GM12892 (cell line): ENCODE data around the gene SCAMP1.

Experiments
- DNase-seq: peaks from one replicate; pipeline ENCODE4 v3.0.0; 2011; ENCODE audit not compliant: insufficient read length
- FAIRE-seq: peaks from 2 replicates; lab custom pipeline; 2011; peaks lifted over from hg19 to GRCh38; lab: Jason Lieb, UNC
- POLR2A ChIP-seq: IDR thresholded peaks from 2 replicates; pipeline ENCODE4 v1.6.1; 2011; ENCODE audit warnings: low read depth, low read length, control low read depth
- POLR2AphosphoS5 ChIP-seq: IDR thresholded peaks from 2 replicates; pipeline ENCODE4 v1.6.1; 2011; ENCODE audit warnings: low read depth, low read length, control low read depth
- TAF1 ChIP-seq: IDR thresholded peaks from 2 replicates; pipeline ENCODE4 v1.6.1; 2011; ENCODE audit warnings: low read depth, mild to moderate bottlenecking, control low read depth, low read length, borderline replicate concordance

The SCAMP1 gene

GRCh38 chr5:78483809-78484521 is 123.5 kb downstream of the SCAMP1 start:
- DNase-seq = no peak
- FAIRE-seq = peak; percentile 95
- no peak for TF ChIP-seq POLR2AphosphoS5
- no peak for TF ChIP-seq TAF1
- TF ChIP-seq POLR2A = no peak

GRCh38 chr5:78486218-78486617 is 125.8 kb downstream of the SCAMP1 start:
- no peak for DNase-seq

GRCh38 chr5:78487846-78488245 is 127.4 kb downstream of the SCAMP1 start:
- FAIRE-seq = no peak
- TF ChIP-seq POLR2A (no peak), TAF1 (no peak), POLR2AphosphoS5 (no peak)
- no peak for DNase-seq

More at GRCh38 chr5:78486218-78486617, 125.8 kb downstream of the SCAMP1 start:
- TF ChIP-seq POLR2AphosphoS5 = no peak
- no peak for FAIRE-seq

GRCh38 chr5:78490709-78491485 is 130.5 kb downstream of the SCAMP1 start:
- TF ChIP-seq POLR2A (no peak), TAF1 (no peak), POLR2AphosphoS5 (no peak)
- DNase-seq = no peak
- FAIRE-seq = no peak

GRCh38 chr5:78492224-78492623 is 131.8 kb downstream of the SCAMP1 start:
- no peak for FAIRE-seq

GRCh38 chr5:78492650-78493049 is 132.2 kb downstream of the SCAMP1 start:
- no peak for DNase-seq
- TF ChIP-seq POLR2AphosphoS5 (no peak), POLR2A (no peak), TAF1 (no peak)
- FAIRE-seq = no peak

More at GRCh38 chr5:78492224-78492623, 131.8 kb downstream of the SCAMP1 start:
- TF ChIP-seq TAF1 (no peak), POLR2A (no peak), POLR2AphosphoS5 (no peak)
- no peak for DNase-seq

GRCh38 chr5:78495800-78496199 is 135.4 kb downstream of the SCAMP1 start:
- TF ChIP-seq POLR2A (no peak), TAF1 (no peak), POLR2AphosphoS5 (no peak)
- FAIRE-seq (no peak), DNase-seq (no peak)

- FAIRE-seq (no peak), DNase-seq (no peak)
- TF ChIP-seq POLR2AphosphoS5 = no peak
- TF ChIP-seq TAF1 = no peak
- no peak for TF ChIP-seq POLR2A
Measured at GRCh38 chr5:78496373-78496772, 136.0 kb downstream of the SCAMP1 start.

- DNase-seq = no peak
- FAIRE-seq = peak; percentile 81
- TF ChIP-seq POLR2AphosphoS5 (no peak), TAF1 (no peak), POLR2A (no peak)
Measured at GRCh38 chr5:78497573-78498533, 137.4 kb downstream of the SCAMP1 start.

GRCh38 chr5:78499485-78499884 is 139.1 kb downstream of the SCAMP1 start:
- TF ChIP-seq POLR2AphosphoS5 = no peak
- TF ChIP-seq TAF1 = no peak
- TF ChIP-seq POLR2A = no peak
- no peak for DNase-seq
- FAIRE-seq = no peak

- TF ChIP-seq TAF1 = no peak
- no peak for TF ChIP-seq POLR2AphosphoS5
- TF ChIP-seq POLR2A = no peak
Measured at GRCh38 chr5:78500028-78500427, 139.6 kb downstream of the SCAMP1 start.

GRCh38 chr5:78500871-78501270 is 140.5 kb downstream of the SCAMP1 start:
- TF ChIP-seq TAF1 (no peak), POLR2A (no peak), POLR2AphosphoS5 (no peak)
- DNase-seq = no peak
- no peak for FAIRE-seq

More at GRCh38 chr5:78500028-78500427, 139.6 kb downstream of the SCAMP1 start:
- FAIRE-seq (no peak), DNase-seq (no peak)
